Stimulated activated CD4-positive, alpha-beta T cell treated with anti-CD3 and anti-CD28 coated beads, Interleukin-12 subunit alpha, Interleukin-12 subunit beta, amount 100 ng/mL, for 24 hours (primary cell): ENCODE results near the gene NKX2-2.

Source experiments
- DNase-seq, 2 experiments: peaks; one replicate each; pipeline ENCODE4 v3.0.0-alpha.2; 2020; ENCODE audit warnings: low read depth in 2 of 2

Gene NKX2-2

DNA sequence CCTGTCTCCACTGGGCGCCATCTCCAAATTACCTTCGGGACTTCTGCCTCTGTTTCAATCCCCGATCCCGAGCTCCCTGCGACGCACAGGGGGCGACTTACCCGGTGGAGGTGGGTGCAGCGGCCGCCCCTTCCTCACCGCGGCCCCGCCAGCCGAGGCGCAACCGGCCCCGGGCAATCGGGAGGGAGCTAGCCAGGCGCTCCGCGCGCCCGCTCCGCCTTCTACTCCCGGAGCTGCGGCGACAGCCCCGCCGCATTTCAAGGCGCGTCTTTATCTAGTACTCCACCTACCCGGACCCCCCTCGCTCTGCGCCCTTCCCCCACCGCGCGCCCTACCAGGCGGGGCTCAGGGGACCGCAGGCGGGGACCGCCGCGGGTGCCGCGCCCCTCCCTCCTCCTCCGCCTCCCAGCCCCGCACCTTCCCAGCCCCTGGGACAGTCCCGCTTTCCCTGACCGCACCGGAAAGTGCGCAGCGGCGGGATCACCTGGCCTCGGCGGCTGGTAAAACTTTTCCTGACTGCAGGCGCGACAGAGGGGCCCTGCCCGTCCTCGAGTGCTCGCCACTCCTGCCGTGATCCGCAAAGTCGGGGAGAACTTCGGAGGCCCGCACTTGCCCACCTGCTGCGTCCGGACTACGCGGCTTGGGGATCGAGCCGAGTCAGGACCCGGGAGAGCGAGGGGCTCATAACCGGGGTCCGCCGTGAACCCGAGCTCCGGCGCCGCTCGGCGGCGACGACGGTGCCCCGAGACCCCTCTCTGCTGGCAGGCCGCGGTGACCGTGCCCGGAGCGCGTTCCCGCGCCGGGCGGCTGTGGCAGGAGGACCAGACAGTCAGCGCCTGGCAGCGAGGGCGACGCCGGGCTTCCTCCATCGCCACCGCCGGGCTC lies 8.0 kb upstream of the NKX2-2 start:
- no peak for DNase-seq

DNA sequence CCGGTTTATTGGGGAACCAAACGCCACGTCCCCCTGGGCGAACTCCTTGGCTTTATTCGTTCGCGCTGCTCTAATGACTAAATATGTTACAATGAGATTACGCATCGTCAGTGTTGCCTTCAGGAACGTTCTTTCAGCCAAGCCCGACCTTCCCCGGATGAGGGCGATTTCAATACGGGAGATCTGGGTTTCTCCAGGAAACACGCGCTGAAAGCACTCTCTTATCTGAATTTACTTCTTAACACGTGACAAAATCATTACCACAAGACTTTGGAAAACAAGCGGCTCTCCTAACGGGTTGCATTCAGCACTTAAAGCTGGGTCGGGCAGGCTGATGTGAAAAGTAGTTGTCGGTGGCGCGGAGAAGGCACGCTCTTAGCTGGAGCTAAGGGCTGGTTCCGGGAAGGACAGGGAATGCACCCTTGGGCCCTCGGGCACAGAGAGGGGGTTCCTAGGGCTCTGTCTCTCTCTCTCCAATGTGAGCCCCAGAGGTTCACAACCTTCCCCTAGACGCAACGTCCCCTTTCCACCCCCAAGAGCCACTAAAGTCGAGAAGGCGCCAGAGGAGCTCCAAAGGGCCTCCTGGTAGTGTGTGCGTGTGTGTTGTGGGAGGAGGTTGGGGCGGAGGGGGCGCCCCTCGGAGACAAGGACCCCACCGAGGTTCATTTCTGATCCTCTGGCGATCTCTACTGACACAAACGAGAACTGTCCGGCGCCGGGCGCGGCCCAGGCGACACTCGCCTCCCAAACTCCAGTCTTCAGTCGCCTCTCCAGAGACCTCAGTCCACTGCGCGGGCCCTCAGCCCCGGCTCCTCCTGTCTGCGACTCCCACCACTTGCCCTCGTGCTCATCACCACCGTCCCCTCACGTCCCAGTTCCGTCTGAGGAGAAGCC lies 7.1 kb upstream of the NKX2-2 start:
- no peak for DNase-seq

DNA sequence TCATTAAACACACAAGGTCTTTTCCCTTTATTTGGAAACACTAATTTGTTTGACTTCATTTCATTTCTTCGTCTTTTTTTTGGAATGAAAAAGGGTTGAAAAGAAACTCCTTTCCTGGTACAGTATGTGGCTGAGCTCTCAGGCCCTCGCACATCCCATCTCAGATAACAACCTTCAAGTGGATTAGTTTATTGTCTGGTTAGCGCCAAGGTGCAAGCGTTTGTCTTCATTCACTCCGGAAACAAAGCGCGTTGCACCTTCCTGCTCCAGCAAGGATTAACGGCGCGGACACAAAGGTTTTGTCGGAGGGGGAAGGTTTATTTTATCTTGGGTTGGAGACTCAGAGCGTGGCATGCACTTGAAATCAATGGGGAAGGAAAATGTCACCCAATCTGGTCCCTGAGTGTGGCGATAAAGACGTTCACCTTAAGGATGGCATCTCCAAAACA lies 5.3 kb upstream of the NKX2-2 start:
- DNase-seq = no peak

DNA sequence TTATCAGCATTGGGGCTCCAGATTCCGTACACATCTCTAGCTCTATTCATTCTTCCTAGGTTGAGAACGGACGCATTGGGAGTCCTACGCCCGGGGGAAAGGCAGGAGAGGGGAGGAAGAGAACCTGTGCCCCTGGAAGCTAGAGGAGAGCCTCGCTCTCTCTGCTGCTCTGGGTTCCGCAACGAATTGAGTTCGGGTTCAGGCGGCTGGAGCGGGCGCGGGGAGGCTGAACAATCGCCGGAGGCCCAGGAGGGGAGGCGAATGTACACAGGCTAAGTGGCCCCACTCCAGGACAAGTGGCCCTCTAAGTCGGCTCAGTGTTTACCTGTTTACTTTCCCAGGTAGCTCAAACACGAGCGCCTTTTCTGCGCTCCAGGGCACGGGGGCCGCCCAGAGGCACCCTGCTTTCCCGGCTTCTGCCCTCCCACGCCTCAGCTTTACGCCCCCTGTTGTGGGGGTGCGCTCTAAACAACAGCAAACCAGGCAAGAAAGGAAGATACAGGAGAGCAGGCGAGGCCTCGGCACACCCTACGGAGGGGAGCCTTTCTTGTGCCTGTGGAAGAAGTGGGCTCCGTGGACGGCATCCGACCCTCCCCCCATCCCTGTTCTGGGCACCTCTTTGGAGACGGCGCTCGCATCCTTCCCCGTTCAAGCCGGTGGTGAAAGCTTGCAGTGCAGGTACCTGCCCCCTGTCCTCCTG lies 4.6 kb upstream of the NKX2-2 start:
- DNase-seq = no peak

DNA sequence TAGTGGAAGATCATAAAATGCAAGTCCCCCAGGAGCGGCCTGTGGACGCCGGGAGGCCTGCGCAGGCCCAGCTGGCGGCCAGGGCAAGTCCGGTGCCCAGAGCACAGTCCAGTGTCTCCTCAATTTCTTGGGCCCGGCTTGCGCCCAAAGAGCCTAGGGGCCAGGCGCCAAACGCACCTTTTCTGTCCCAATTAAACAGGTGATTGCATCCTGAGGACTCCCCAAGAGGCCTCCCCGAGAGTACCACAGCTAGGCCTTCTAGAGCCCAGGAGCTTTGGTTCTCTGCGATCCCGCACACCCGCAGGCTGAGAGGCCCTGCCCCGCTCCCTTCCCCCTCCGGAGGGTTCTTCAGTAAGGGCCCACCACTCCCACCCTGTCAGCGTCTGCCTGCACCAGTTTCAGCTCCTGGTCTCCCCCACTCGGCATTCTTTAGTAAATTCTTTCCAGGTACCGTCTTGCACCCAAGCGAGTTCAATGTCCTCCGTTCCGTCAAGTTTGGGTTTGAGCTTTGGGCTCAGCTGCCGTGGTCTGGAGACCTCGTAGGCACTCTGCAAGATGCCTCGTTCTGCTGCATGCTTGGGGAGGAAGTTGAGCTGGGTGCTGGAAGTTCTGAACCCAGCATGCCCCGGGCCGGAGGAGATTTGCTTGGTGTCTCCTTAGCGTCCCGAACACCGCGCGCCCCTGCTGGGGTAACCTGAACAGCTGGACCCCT lies 3.9 kb upstream of the NKX2-2 start:
- DNase-seq = no peak

DNA sequence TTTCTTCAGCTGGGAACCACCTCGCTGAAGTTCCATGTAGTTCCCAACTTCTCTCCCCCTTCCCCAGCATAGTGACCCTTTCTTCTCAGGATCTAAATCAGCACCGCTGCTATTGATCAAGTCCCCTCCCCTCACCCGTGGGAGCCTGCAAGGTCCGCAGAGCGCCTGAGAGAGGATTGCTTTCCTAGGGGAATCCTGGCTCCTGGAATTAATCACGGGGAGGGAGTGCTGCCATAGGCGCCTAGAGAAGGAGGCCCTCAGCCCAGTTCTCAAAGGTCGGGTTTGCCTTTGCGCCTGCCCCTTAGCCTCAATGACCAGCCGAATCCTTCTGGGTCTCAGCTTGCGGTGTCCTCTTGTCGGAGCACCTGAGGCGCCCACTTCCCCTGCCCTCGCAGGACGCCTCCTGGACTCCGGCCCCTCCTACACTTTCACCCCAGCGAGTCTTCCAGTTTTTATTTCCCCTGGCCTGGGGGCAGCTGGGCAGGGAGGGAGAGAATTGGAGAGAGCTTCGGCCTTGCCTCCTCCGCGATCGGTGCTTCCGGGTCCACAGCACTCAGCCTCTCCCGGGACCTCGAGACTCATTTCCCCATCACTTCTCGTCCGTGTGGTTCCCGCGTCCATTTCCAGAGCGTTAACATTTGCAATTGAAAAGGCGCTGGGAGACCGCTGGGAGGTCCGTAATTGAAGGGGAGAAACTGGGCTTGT lies 3.1 kb upstream of the NKX2-2 start:
- DNase-seq = no peak

DNA sequence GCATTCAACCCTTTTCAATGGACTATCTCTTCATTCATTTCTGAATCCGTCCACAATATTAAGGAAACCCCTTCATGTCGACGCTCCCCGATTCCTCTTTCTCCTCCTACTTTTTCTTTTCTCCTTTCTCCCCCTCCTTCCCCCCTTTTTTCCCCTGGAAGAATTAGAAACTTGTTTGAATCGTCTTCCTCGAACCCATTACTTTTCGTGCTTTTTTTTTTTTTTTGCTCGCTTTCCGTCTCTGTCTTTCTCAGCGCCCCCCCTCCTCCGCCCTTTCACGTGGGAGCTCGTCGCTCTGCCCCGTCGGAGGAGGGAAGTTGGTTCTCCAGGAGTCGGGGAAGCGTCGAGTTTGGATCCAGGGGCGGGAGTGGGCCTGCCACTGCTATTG lies 2.3 kb upstream of the NKX2-2 start:
- DNase-seq = no peak

DNA sequence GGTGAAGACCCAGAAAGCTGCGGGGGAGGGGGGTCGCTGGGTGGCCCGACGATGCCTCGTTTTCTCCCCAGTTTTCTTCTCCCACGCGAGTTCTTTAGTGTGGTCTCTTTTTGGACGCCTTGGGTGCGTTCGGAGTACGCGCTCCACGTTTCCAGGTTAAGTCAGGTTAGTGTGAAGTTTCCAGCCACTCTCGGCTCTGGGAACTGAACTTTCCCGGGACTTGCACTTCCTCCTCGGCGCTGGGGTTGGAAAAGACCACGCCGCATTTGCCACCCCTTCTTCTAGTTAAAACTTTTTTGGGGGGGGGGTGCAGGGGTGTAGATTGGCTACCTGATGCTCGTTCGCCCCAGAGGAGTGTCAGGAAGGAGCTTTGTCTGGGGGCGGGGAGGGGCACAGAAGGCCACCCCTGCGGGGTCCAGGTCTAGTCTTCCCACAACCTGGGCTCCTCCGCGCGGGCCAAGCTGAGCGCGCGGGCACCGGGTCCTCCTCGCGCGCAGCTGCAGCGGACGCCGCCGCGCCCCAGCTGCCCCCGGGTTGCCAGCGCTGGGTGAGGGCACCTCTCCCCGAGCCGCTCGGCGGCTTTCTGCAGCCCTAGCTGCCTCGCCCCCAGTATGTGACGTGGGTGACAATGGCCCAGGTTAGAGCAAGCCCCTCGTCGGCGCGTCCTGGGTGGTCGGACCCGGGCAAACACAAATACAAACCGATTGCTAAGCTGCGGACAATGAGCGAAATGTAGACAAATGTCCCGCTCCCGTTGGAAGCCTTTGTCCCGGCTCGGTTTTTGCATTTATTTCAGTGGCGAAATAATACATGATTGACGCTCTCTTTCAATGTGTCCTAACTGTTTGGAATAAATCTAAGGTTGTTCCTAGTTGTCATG lies 1.7 kb upstream of the NKX2-2 start:
- no peak for DNase-seq

DNA sequence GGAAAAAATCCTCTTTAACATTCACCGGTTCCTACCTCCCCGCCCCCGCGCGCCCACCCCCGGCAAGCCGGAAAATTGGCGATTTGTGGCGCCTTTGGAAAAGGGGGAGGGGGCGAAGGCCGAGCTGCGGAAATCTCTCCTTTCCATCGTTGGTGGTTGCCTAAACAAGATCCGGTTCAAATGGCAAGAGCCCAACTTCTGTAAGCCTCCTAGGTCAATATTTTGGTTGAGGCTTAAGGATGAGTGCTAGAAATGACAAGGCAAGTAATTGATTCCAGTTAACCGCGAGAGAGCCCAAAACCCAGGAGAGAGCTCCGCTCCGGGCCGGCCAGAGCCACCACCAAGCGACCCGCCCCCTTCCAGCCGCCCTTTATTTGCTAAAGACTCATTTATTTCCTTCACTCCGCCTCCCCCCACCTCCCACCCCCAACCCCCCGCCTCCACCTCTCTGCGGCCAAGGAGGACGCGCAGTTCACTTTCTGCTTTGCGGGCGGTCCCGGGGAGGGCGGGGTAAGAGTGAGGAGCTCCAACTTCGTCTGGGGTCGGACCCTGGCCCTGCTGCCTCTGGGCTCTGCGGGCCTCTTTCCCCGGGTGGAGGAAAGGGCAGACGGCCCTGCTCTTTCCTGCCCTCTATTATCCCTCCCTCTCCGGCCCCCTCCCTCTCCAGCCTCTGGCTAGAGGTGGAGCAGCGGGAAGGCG lies 838 bp upstream of the NKX2-2 start:
- no peak for DNase-seq

DNA sequence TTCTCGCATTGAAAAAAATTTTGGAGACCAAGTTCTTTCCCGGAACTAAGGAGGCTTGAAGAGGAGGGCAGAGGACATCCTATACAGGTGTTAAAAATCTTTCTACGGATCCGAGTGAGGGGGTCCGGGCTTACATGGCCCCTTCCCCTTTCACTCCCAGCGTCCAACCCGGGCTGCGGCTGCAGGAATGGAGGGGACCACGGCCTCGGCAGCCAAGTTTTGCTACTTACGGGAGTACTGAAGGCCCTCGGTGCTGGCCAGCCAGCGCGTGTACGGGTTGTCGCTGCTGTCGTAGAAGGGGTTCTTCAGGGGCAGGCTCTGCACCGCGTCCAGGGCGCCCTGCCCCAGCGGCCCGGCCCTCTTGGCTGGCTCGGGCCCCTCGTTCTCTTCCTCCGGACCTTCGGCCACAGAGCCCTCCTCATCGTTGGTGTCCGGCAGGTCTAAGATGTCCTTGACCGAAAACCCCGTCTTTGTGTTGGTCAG lies 642 bp downstream of the NKX2-2 start:
- DNase-seq = no peak

DNA sequence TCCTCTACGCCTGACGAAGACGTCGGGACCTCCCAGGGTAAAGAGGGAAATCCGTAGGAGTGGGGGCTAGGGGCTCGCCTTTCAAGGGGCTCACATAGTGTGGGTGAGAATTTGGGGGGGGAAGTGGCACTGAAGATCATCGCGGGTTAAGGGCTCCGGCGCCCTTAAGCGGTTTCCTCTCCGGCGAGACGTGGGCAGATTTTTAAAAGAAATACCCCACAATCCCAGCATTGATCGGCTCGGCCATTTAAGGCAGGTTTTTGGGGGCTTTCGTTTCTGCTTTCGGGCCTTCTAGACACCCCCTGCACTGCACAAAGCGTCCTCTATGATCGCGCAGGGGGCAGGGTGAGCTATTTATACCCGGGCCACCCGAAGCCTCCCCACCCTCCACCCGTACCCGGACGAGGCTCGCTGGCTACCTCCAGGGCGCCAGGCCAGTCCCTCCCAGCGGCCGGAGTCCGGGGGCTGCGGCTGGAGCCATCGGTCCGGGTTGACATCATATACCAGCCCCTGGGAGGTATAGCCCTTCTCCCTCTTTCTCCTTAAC lies 1.2 kb downstream of the NKX2-2 start:
- no peak for DNase-seq

DNA sequence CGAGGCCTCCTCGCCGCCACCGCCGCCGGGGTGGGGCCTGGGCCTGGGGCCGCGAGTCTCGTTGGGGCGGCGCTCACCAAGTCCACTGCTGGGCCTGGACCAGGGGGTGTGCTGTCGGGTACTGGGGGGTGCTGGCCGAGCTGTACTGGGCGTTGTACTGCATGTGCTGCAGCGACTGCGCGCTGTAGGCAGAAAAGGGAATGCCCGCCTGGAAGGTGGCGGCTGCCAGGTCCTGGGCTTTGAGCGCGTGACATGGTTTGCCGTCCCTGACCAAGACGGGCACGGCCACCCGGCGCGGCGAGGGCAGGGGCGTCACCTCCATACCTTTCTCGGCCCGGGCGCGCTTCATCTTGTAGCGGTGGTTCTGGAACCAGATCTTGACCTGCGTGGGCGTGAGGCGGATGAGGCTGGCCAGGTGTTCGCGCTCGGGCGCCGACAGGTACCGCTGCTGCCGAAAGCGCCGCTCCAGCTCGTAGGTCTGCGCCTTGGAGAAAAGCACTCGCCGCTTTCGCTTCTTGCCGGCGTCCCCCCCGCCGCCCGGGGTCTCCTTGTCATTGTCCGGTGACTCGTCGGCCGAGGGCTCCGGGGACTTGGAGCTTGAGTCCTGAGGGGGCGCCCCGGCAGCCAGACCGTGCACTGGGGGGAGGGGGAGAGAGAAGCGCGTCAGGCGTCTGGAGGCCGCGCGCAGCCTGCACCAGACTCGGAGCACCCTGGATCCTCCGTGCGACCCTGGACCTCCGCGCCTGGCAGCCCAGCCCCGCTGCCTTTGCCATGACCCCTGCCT lies 1.8 kb downstream of the NKX2-2 start:
- no peak for DNase-seq

DNA sequence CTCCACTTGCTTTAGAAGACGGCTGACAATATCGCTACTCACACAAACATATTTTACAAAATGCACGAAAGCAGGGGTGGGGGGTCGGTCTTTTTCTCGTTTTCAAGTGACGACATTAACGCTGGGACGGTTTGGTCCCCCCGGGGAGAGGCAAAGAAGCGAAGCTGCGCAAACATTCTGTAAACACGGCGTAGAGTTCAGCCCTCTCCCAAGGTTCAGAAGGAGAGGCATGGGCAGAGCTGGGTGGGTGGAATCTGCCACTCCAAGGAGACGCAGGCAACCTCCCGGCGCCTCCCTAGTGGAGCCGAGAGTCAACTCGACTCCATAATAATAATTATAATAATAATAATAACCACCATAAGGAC lies 2.4 kb downstream of the NKX2-2 start:
- DNase-seq = no peak

DNA sequence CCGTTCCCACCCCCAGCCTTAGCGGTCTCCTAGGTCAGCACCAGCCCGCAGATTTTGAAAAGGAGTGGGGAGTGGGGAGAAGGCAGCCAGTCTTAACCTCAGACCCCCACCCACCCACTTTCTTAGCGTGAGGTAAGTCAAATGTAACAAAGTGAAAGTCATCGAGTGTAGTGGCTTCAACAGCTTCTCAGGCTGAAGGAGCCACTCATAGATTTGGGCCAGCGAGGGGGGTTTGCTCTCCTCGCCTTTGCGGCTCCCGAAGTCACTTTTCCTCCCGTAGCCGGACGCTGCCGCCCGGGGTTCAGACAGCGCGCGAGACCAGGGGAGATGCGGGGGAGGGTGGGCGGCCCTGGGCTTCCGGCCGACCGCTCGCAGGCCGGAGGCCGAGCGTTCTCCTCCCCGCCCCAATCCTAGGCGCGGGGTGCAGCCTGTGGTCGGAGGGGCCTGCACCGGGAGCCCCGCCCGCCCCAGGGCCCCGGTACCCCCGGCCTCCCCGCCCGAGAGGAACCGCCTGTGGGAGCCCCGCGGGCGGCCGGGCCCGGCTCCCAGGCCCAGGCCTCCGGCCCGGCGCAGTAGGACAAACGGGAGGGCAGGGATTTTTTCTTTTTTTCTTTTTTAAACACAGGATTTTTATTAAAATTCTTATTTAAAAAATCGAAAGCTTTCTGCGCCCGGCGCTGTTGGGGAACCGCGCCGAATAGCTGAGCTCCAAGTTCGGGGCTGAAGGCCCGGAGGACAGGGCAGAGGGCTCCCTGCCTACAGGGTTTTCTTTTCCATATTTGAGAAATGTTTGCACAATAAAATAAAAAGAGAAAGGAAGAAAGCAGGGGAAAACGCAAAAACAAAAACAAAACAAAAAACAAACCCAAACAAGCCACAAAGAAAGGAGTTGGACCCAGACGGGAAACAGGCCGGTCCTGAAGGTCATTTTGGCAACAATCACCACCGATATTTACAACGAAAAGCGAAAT lies 3.2 kb downstream of the NKX2-2 start:
- no peak for DNase-seq

DNA sequence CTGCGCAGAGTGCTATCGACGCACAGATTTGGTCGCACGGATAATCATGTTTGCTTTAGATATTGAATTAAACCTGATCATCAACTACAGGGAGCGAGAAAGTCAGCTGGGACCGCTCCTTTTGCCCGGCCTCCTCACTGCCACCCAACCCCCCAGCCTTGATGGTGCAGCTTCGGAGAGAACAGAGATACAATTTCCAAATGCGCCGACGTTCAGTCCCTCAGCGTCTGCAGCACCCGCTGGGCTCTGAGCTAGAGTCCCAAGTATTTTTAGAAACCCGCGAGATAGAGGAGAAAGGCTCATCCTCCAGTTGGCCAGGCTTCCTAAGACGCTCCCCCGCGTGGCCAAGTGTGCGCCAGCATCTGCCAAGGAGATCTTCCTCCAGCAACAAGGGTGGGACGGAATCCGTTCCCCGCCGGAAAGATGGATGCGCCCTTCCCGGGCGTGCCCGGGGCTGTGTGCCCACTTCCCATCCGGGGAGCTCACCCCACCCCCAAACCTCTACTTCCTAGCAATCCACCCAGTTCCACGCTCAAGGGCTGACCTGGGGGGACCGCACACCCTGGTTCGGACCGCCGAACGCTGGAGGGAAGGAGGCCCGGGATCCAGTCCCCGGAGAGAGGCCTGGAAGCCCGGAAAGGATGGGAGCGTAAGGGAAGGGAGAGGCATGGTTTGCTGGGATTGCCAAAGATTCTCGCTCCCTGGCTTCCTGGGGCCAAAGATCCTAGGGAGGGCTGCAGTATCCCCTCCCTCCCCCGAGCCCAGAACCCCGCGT lies 4.1 kb downstream of the NKX2-2 start:
- no peak for DNase-seq

DNA sequence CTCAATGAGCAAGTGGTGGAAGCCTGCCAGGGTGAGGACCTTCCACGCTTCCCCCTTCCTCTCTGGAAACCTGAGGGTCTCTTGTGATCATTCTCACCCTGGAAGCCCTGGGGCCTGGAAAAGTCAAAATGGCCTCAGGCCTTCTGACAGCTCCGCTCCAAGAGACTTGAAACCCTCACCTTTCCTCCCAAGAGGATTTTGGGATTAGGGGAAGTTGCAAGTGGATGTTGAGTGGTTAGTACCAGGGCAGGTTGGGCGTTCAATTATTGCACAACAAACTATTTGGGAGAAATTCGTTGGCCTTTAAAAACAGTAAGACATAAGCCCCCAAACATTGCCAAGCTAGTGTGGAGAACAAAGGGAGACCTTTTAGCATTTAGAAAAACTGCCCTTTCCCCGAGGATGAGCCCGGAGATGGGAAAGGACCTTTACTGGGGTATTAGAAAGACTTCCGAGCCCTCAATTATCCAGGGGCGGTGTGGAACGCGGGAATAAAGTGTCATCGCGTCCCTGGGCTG lies 4.7 kb downstream of the NKX2-2 start:
- DNase-seq = no peak
